Osteocyte (in vitro differentiated cells): Measurements from ENCODE around the gene CD276. TPM values are rescaled to one million over a fixed set of nuclear protein-coding genes. Genes with fewer than 3 reads are reported as not detected.

ENCODE experiments used
- DNase-seq: peaks from one replicate; pipeline ENCODE4 v3.0.0; 2021; ENCODE audit warnings: mixed read lengths; ENCODE audit not compliant: unreplicated experiment; ENCODE audit errors: extremely low spot score
- H3K27ac Mint-ChIP-seq: one replicate; pipeline ENCODE4 v1.8.0; 2021; ENCODE audit warnings: mild to moderate bottlenecking, mixed read lengths; ENCODE audit not compliant: unreplicated experiment
- H3K27me3 Mint-ChIP-seq: one replicate; pipeline ENCODE4 v1.8.0; 2021; ENCODE audit warnings: mixed read lengths; ENCODE audit not compliant: unreplicated experiment
- H3K36me3 Mint-ChIP-seq: one replicate; pipeline ENCODE4 v1.8.0; 2021; ENCODE audit warnings: mixed read lengths; ENCODE audit not compliant: unreplicated experiment
- H3K4me1 Mint-ChIP-seq: one replicate; pipeline ENCODE4 v1.8.0; 2021; ENCODE audit warnings: mixed read lengths; ENCODE audit not compliant: unreplicated experiment
- H3K4me3 Mint-ChIP-seq: one replicate; pipeline ENCODE4 v1.8.0; 2021; ENCODE audit warnings: mild to moderate bottlenecking, moderate library complexity, mixed read lengths; ENCODE audit not compliant: unreplicated experiment
- H3K9me3 Mint-ChIP-seq: one replicate; pipeline ENCODE4 v1.8.0; 2021; ENCODE audit warnings: mixed read lengths; ENCODE audit not compliant: unreplicated experiment
- CTCF ChIP-seq: fragments of 200-600 bp; sonication (generic); IDR thresholded peaks from 2 replicates; pipeline ENCODE4 v1.5.0; 2021; ENCODE audit warnings: antibody characterized with exemption, mild to moderate bottlenecking, moderate library complexity
- total RNA-seq: library from RNA; stranded (reverse); gene quantifications from 2 replicates; pipeline ENCODE4 v1.2.1, GENCODE V29; 2021

The CD276 gene
- total RNA-seq, 1 donor from 2014 or later = 147 TPM

- H3K27me3 Mint-ChIP-seq = peaks cover 14% of the 10 kb centered on the region
Measured at GRCh38 chr15:73750438-73750837, 66.3 kb downstream of the CD276 start.

GRCh38 chr15:73750951-73751350 is 66.8 kb downstream of the CD276 start:
- H3K27me3 Mint-ChIP-seq = peaks cover 19% of the 10 kb centered on the region
- H3K27ac Mint-ChIP-seq = no peak overlapping the region
- H3K9me3 Mint-ChIP-seq = no peaks in the 10 kb centered on the region
- H3K4me3 Mint-ChIP-seq = peak overlapping the region; percentile 44
- no peaks in the 10 kb centered on the region for H3K36me3 Mint-ChIP-seq
- DNase-seq = no peak
- TF ChIP-seq CTCF = no peak
- H3K4me1 Mint-ChIP-seq = peaks cover 10% of the 10 kb centered on the region

More at GRCh38 chr15:73750438-73750837, 66.3 kb downstream of the CD276 start:
- peak overlapping the region; percentile 44 for H3K4me3 Mint-ChIP-seq
- no peaks in the 10 kb centered on the region for H3K36me3 Mint-ChIP-seq
- DNase-seq = no peak
- peaks cover 10% of the 10 kb centered on the region for H3K4me1 Mint-ChIP-seq
- H3K27ac Mint-ChIP-seq = no peak overlapping the region
- TF ChIP-seq CTCF = no peak
- H3K9me3 Mint-ChIP-seq = no peaks in the 10 kb centered on the region

- Mint-ChIP-seq H3K27ac (no peak overlapping the region), H3K27me3 (peaks cover 19% of the 10 kb centered on the region), H3K36me3 (no peaks in the 10 kb centered on the region), H3K4me3 (peak overlapping the region; percentile 64), H3K9me3 (no peaks in the 10 kb centered on the region), H3K4me1 (peaks cover 10% of the 10 kb centered on the region)
- TF ChIP-seq CTCF = no peak
- no peak for DNase-seq
Measured at GRCh38 chr15:73751511-73751898, 67.3 kb downstream of the CD276 start.

GRCh38 chr15:73751899-73752805 is 68.0 kb downstream of the CD276 start:
- H3K4me3 Mint-ChIP-seq = peak overlapping the region; percentile 57
- peaks cover 15% of the 10 kb centered on the region for H3K27me3 Mint-ChIP-seq

More at GRCh38 chr15:73751899-73752805, 68.0 kb downstream of the CD276 start:
- Mint-ChIP-seq H3K36me3 (no peaks in the 10 kb centered on the region), H3K27ac (no peak overlapping the region), H3K4me1 (peaks cover 4% of the 10 kb centered on the region), H3K9me3 (no peaks in the 10 kb centered on the region)
- no peak for TF ChIP-seq CTCF
- no peak for DNase-seq
